HG03460 (cell line): ENCODE data around the gene MXD3.
"Not testable (repeated sequence)": the region's sequence is repeated elsewhere in the genome, so short reads cannot be mapped to it uniquely, and the experiment has no call there.

Experiments used
- ATAC-seq: cut with Tn5 transposase; IDR thresholded peaks from one replicate; pipeline ENCODE4 v1.9.1; 2021; ENCODE audit not compliant: unreplicated experiment

The MXD3 gene

GRCh38 chr5:177343777-177344176, 32.1 kb upstream of the MXD3 start:
- ATAC-seq: no peak

GRCh38 chr5:177343000-177343399, 31.3 kb upstream of the MXD3 start:
- ATAC-seq: not testable (repeated sequence)

GRCh38 chr5:177339107-177339638, 27.5 kb upstream of the MXD3 start:
- no peak for ATAC-seq

DNA sequence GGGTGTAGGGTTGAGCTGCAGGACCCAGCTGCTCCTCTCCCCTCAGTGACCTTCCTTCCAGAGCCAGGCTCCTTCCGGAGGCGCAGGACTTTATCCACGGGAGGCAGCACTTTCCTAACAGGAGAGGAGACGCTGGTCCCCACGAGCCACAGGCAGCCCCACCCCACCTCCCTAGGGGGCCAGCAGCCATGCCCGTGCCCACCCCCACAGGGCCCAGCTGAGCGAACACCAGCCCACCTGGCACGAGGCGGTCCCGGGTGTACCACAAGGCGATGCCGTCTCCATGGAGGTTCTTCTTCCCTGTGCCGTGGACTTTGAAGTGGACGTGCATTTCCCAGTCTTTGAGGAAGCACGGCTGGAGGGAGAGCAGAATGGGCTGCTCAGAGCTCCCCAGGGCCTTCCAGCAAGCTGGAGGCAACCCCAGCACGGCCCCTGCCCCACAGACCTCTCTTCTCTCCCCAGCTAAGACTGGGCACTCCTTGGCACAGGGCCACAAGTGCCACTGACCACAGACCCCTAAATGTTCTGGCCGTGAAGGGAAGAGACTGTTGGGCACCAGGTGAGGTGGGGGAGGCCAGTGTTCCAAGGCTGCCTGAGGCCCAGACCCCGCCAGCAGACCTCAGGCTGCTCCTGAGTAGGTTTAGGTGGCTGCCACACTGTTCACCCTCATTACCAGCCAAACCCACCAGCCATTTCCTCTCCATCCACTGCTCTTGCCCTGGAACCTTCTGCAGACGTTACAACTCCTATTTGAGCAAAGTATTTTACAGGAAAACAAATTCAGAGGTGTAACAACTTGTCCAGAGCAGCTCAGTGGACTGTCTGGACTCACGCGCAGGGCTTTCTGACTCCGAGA, 26.8 kb upstream of the MXD3 start:
- ATAC-seq: no peak

DNA sequence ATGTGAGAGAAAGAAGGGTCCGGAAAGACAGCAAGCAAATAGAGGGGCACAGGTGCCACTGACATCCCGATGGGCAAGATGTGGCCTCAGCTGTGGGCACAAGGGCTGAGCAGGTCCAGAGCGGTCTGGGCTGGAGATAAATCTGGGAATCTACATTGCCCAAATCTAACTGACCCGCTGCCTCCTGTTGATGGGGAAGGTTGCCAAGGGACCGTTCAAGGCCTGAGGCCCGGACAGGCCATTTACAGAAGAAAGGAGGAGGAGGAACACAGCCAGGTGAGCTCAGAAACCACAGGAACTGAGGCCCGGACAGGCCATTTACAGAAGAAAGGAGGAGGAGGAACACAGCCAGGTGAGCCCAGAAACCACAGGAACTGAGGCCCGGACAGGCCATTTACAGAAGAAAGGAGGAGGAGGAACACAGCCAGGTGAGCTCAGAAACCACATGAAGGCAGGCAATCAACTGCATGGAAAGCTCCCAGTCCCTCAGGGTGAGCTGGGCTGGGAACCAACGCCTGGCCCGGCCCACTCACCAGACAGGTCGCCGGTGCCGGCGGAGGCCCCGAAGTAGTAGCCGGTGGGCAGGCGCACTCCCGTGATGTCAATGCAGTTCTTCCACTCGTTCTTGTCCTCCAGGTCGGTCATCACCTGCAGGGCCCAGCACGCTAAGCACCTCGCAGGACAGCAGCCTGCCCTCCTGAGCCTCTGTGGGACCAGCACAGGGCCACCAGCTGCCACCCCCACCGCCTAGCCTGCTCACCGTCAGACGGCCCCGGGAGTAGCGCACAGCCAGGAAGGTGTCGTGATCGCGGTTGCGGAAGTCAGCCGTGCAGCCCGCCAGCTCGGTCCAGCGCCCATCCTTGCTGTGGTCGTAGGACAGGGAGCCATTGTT, 25.2 kb upstream of the MXD3 start:
- ATAC-seq: no peak

- no peak for ATAC-seq
Observed at GRCh38 chr5:177336112-177336511, 24.4 kb upstream of the MXD3 start.

- no peak for ATAC-seq
Observed at GRCh38 chr5:177335701-177336065, 24.0 kb upstream of the MXD3 start.

GRCh38 chr5:177334781-177335700, 23.3 kb upstream of the MXD3 start:
- ATAC-seq: no peak

DNA sequence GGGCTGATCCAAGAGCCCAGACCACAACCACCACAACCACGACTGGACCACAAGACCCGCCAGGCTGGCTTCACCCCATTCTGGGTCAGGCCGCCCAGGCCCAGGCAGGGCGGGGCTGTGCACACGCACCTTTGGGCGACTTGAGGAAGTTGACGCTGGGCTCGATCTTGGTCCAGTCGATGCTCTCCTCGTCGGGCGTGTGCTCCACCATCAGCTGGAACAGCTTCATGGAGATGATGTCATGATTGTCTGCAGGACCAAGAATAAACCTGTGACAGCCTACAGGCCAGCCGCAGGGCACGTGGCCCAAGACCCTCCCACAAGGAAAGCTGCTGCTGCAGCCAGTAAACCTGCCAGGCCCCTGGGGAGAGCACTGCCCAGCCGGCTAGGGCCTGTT, 22.5 kb upstream of the MXD3 start:
- no peak for ATAC-seq

- no peak for ATAC-seq
Observed at GRCh38 chr5:177333420-177334154, 21.9 kb upstream of the MXD3 start.

GRCh38 chr5:177332896-177333260, 21.2 kb upstream of the MXD3 start:
- ATAC-seq: no peak

- no peak for ATAC-seq
Observed at GRCh38 chr5:177332031-177332895, 20.6 kb upstream of the MXD3 start.

DNA sequence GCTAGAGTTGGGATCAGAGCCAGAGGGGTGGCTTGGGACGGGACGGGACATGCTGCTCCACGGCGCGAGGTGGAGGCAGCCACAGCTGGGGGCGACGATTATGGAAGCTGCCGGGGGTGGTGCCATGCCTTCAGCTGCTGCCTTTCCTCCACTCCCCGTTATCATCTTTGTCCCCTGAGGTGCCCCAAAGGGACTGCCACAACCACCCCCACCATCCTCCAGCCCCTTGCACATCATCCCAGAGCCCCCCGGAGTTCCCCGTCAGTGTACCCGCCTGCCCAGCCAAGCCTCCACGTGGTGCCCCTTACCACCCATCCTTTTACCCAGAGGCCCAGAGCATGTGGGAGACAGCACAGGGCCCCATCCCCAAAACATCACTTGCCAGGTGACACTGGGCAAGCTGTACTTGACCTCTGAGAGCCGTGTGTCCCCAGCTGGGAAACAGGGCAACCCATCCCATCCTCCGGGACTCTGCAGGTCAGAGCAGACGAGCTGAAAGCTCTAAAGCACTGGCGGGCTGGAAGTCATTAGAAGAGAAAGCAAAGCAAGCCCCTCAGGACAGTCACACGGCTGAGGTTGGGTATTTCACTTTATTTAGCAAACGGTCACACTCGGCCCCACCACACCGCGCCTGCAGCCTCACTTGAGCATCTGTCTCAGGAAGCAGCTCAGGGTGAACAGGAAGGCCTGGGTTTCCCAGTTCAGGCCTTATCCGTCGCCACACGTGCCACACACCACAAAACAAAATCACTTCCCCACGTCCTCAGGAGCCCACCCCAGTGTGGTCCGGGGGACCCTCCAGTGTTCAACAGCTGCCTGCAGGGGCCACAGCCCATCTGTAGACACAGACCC, 19.5 kb upstream of the MXD3 start:
- no peak for ATAC-seq

DNA sequence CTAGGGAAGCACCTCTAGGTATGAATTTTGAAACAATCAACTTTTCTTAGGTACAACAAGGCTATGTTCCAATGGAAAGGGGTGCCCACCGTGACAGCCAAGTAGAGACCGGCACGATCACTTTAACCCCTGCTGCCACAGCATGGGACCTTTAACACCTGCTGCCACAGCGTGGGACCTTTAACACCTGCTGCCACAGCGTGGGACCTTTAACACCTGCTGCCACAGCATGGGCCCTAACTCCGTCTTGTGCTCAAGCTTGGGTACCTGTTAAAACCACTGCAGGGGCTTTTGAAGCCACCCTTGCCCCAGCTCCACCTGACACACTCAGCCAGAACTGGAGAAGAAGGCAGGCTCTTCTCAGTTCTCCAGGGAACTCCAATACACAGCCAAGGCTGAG, 18.2 kb upstream of the MXD3 start:
- ATAC-seq: no peak

GRCh38 chr5:177328545-177329231, 17.0 kb upstream of the MXD3 start:
- no peak for ATAC-seq

DNA sequence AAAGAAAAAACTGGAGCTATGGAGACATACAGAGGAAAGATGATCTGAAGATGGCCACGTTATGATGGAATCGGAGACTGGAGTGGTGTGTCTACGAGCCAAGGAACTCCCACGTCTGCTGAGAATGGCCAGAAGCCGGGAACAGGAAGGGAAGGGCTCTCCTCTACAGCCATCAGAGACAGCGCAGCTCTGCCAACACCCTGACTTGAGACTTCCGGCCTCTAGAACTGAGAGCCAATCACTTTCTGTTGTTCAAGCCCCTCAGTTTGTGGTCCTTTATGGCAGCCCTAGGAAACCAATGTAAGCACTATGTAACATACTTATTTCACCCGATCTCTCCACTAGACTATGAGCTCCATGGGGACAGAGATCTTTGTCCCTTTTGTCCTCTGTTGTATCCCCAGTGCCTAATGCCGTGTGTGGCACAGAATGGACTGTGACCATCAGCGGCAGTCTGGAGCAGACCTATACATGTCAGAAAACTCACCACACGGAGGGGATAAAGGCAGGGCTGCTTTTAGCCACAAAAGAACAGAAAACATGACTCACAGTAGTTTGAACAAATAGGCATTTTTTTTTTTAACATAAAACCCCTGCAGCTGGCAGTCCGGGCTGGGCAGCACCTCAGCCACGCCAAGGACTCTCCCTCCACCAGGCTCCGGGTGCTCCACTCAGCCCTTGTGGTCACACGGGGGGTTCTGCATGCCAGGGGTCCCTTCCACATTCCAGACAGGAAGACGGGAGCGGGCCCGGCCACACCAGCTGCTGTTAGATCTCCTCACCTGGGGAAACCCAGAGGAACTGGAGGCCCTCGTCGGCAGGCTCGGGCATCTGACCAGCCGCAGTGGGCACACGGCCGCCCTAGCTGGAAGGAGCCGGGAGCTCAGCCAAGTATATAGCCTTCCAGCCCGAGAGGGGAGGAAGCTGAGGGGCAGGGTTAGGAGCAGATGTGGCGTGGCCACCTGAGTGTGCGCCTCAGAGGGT, 16.1 kb upstream of the MXD3 start:
- no peak for ATAC-seq
